Mesothelial cell of epicardium (in vitro differentiated cells): ENCODE measurements around the gene SAMD14. TPM values are rescaled to one million over a fixed set of nuclear protein-coding genes. Genes with fewer than 3 reads are reported as not detected.

Experiments used
- DNase-seq, 2 experiments: peaks; one replicate each; pipeline ENCODE4 v3.0.0; 2021; ENCODE audit warnings: low spot score in 2 of 2; ENCODE audit not compliant: unreplicated experiment in 2 of 2
- H3K27ac Mint-ChIP-seq: 2 replicates; pipeline ENCODE4 v1.8.0; 2021; ENCODE audit warnings: mixed read lengths
- H3K27me3 Mint-ChIP-seq: 2 replicates; pipeline ENCODE4 v1.8.0; 2021; ENCODE audit warnings: low read depth, mixed read lengths
- H3K36me3 Mint-ChIP-seq: 2 replicates; pipeline ENCODE4 v1.8.0; 2021; ENCODE audit warnings: mixed read lengths
- H3K4me1 Mint-ChIP-seq: 2 replicates; pipeline ENCODE4 v1.8.0; 2021; ENCODE audit warnings: mixed read lengths
- H3K4me3 Mint-ChIP-seq: 2 replicates; pipeline ENCODE4 v1.8.0; 2021; ENCODE audit warnings: mild to moderate bottlenecking, moderate library complexity, mixed read lengths
- H3K9me3 Mint-ChIP-seq: 2 replicates; pipeline ENCODE4 v1.8.0; 2021; ENCODE audit warnings: mixed read lengths
- CTCF ChIP-seq: fragments of 200-600 bp; sonication (generic); IDR thresholded peaks from one replicate; pipeline ENCODE4 v1.5.0; 2021; ENCODE audit warnings: antibody characterized with exemption; ENCODE audit not compliant: unreplicated experiment
- total RNA-seq: library from RNA; stranded (reverse); gene quantifications from 3 replicates; pipeline ENCODE4 v1.2.1, GENCODE V29; 2021

Gene SAMD14
- total RNA-seq, 1 donor from 2014 or later: 19.4 TPM

- Mint-ChIP-seq H3K36me3 (peaks cover 11% of the 10 kb centered on the region), H3K4me3 (no peak overlapping the region), H3K27ac (no peak overlapping the region), H3K4me1 (peaks cover 9% of the 10 kb centered on the region), H3K27me3 (peaks cover 9% of the 10 kb centered on the region), H3K9me3 (no peaks in the 10 kb centered on the region)
- no peak for TF ChIP-seq CTCF
- DNase-seq: no peak
Observed at GRCh38 chr17:50111673-50112655, 18.0 kb downstream of the SAMD14 start.

- no peak overlapping the region for H3K27ac Mint-ChIP-seq
Observed at GRCh38 chr17:50110591-50111349, 19.2 kb downstream of the SAMD14 start.

GRCh38 chr17:50109785-50110184 is 20.2 kb downstream of the SAMD14 start:
- Mint-ChIP-seq H3K9me3 (no peaks in the 10 kb centered on the region), H3K27me3 (no peaks in the 10 kb centered on the region), H3K27ac (no peak overlapping the region), H3K4me3 (no peak overlapping the region), H3K36me3 (peaks cover 12% of the 10 kb centered on the region), H3K4me1 (peaks cover 5% of the 10 kb centered on the region)
- TF ChIP-seq CTCF: no peak
- no peak for DNase-seq

More at GRCh38 chr17:50110591-50111349, 19.2 kb downstream of the SAMD14 start:
- H3K4me3 Mint-ChIP-seq: no peak overlapping the region
- no peak for DNase-seq
- H3K36me3 Mint-ChIP-seq: peaks cover 11% of the 10 kb centered on the region
- TF ChIP-seq CTCF: no peak
- peaks cover 5% of the 10 kb centered on the region for H3K27me3 Mint-ChIP-seq
- peaks cover 5% of the 10 kb centered on the region for H3K4me1 Mint-ChIP-seq
- no peaks in the 10 kb centered on the region for H3K9me3 Mint-ChIP-seq

- peaks cover 5% of the 10 kb centered on the region for H3K4me1 Mint-ChIP-seq
- peaks cover 12% of the 10 kb centered on the region for H3K36me3 Mint-ChIP-seq
- no peaks in the 10 kb centered on the region for H3K27me3 Mint-ChIP-seq
- no peaks in the 10 kb centered on the region for H3K9me3 Mint-ChIP-seq
- TF ChIP-seq CTCF: no peak
- no peak for DNase-seq
- H3K27ac Mint-ChIP-seq: no peak overlapping the region
- H3K4me3 Mint-ChIP-seq: no peak overlapping the region
Observed at GRCh38 chr17:50109207-50109606, 20.8 kb downstream of the SAMD14 start.

GRCh38 chr17:50108556-50108955 is 21.4 kb downstream of the SAMD14 start:
- no peak for DNase-seq
- Mint-ChIP-seq H3K27me3 (no peaks in the 10 kb centered on the region), H3K4me1 (peaks cover 5% of the 10 kb centered on the region), H3K4me3 (no peak overlapping the region), H3K27ac (peak overlapping the region; percentile 63), H3K9me3 (no peaks in the 10 kb centered on the region), H3K36me3 (peaks cover 12% of the 10 kb centered on the region)
- TF ChIP-seq CTCF: no peak
